ENCODE results near the gene ALDH4A1. TPM values are rescaled to one million over a fixed set of nuclear protein-coding genes. Genes with fewer than 3 reads are reported as not detected.

Gene ALDH4A1
- polyA plus RNA-seq, 2 donors = 34.7 to 39.6 TPM

- Histone ChIP-seq H3K4me1 (ENCODE audit: control insufficient read depth in 2 of 2, insufficient read depth in 2 of 2, low read length in 1 of 2) (no peaks in the 10 kb centered on the region), H3K9me3 (ENCODE audit: control insufficient read depth in 2 of 2, insufficient read depth in 1 of 2, low read depth in 1 of 2, low read length in 1 of 2) (peaks cover 5 to 7% of the 10 kb centered on the region in 2 donors), H3K4me3 (ENCODE audit: low read depth in 1 of 2, low read length in 2 of 2) (no peak overlapping the region), H3K36me3 (ENCODE audit: control insufficient read depth in 2 of 2, insufficient read depth in 2 of 2, low read length in 1 of 2) (no peaks in the 10 kb centered on the region), H3K27me3 (ENCODE audit: control insufficient read depth in 1 of 2, insufficient read depth in 2 of 2, low read length in 2 of 2) (no peaks in the 10 kb centered on the region), H3K27ac (ENCODE audit: low read depth in 2 of 2, low read length in 1 of 2) (no peak overlapping the region)
- WGBS, 2 donors = 42 to 51% methylated on average over 2 of the region's 2 CpGs
These were observed 74.1 kb downstream of the ALDH4A1 start for GRCh38 chr1:18828224-18828623.

GRCh38 chr1:18823438-18823837 is 78.9 kb downstream of the ALDH4A1 start:
- Histone ChIP-seq H3K9me3 (ENCODE audit: control insufficient read depth in 2 of 2, insufficient read depth in 1 of 2, low read depth in 1 of 2, low read length in 1 of 2) (no peaks in the 10 kb centered on the region), H3K36me3 (ENCODE audit: control insufficient read depth in 2 of 2, insufficient read depth in 2 of 2, low read length in 1 of 2) (no peaks in the 10 kb centered on the region), H3K4me1 (ENCODE audit: control insufficient read depth in 2 of 2, insufficient read depth in 2 of 2, low read length in 1 of 2) (peaks cover 0 to 4% of the 10 kb centered on the region in 2 donors), H3K27ac (ENCODE audit: low read depth in 2 of 2, low read length in 1 of 2) (no peak overlapping the region), H3K4me3 (ENCODE audit: low read depth in 1 of 2, low read length in 2 of 2) (no peak overlapping the region), H3K27me3 (ENCODE audit: control insufficient read depth in 1 of 2, insufficient read depth in 2 of 2, low read length in 2 of 2) (no peaks in the 10 kb centered on the region)
- WGBS, 2 donors = 92 to 93% methylated on average over 6 of the region's 6 CpGs

Other genes with a start within 250 kb of the ALDH4A1 start
- under 1 TPM in 1 of 2 donors, not detected in 1; 0.01 TPM for gene TAS1R2, start 42.9 kb downstream of the ALDH4A1 start, polyA plus RNA-seq
- gene IFFO2, start 54.1 kb upstream of the ALDH4A1 start, polyA plus RNA-seq = 10 to 100 TPM; 28.7 to 51.9 TPM

Data from esophagus (tissue), 2 donors.